ENCODE data around the gene NINJ2.
A peak's percentile ranks its signal among the peaks of the same experiment; 100 is the strongest.

The NINJ2 gene

GRCh38 chr12:668090-668481 is 4.8 kb upstream of the NINJ2 start:
- TF ChIP-seq CTCF (IDR thresholded peaks at IDR 0.05; ENCODE audit: borderline replicate concordance, insufficient read depth, low read depth, low read length) = no peak
- no peak overlapping the region for H3K4me3 ChIP-seq (ENCODE audit: low read depth, low read length)

GRCh38 chr12:666766-667308 is 3.6 kb upstream of the NINJ2 start:
- peak overlapping the region; percentile 6 for H3K4me3 ChIP-seq (ENCODE audit: low read depth, low read length)
- no peak for TF ChIP-seq CTCF (IDR thresholded peaks at IDR 0.05; ENCODE audit: borderline replicate concordance, insufficient read depth, low read depth, low read length)

GRCh38 chr12:666066-666465 is 2.8 kb upstream of the NINJ2 start:
- no peak for TF ChIP-seq CTCF (IDR thresholded peaks at IDR 0.05; ENCODE audit: borderline replicate concordance, insufficient read depth, low read depth, low read length)
- no peak overlapping the region for H3K4me3 ChIP-seq (ENCODE audit: low read depth, low read length)

- H3K4me3 ChIP-seq (ENCODE audit: low read depth, low read length) = no peak overlapping the region
- no peak for TF ChIP-seq CTCF (IDR thresholded peaks at IDR 0.05; ENCODE audit: borderline replicate concordance, insufficient read depth, low read depth, low read length)
Observed at GRCh38 chr12:664779-665092, 1.5 kb upstream of the NINJ2 start.

- TF ChIP-seq CTCF (IDR thresholded peaks at IDR 0.05; ENCODE audit: borderline replicate concordance, insufficient read depth, low read depth, low read length) = no peak
- H3K4me3 ChIP-seq (ENCODE audit: low read depth, low read length) = no peak overlapping the region
Observed at GRCh38 chr12:664075-664778, 982 bp upstream of the NINJ2 start.

GRCh38 chr12:662566-663292 is 516 bp downstream of the NINJ2 start:
- H3K4me3 ChIP-seq (ENCODE audit: low read depth, low read length) = peak overlapping the region; percentile 0
- no peak for TF ChIP-seq CTCF (IDR thresholded peaks at IDR 0.05; ENCODE audit: borderline replicate concordance, insufficient read depth, low read depth, low read length)

All from GM12875 (cell line).